ENCODE results near the gene EDN3.

GRCh38 chr20:59351157-59352040, 51.0 kb downstream of the EDN3 start:
- TF ChIP-seq GATA2 (IDR thresholded peaks at IDR 0.05; ENCODE audit: low read depth, low read length): no peak
- TF ChIP-seq GATA3 (IDR thresholded peaks at IDR 0.05; ENCODE audit: low read depth, low read length): no peak

Data from SH-SY5Y (cell line).